Measurements from ENCODE around the gene SGSH.
"Not testable (repeated sequence)": the region's sequence is repeated elsewhere in the genome, so short reads cannot be mapped to it uniquely, and the experiment has no call there.

Gene SGSH

DNA sequence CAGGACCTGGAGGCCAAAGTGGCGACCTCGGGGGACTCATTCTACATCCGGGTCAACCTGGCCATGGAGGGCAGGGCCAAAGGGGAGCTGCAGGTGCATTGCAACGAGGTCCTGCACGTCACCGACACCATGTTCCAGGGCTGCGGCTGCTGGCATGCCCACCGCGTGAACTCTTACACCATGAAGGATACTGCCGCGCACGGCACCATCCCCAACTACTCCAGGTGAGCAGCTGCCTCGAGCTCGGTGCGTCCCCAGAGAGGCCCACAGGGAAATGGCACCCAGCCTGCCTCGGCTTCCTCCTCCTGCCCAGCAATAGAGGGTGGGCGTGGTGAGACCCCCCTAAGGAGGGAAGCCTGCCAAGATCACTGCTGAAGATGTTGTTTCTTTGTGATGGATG, 17.9 kb downstream of the SGSH start:
- Histone ChIP-seq H3K9me3 (ENCODE audit: severe bottlenecking) (no peaks in the 10 kb centered on the region), H3K4me3 (ENCODE audit: low read depth, low read length) (no peak overlapping the region), H3K27ac (no peak overlapping the region), H3K27me3 (ENCODE audit: insufficient read depth, low read depth, severe bottlenecking) (no peaks in the 10 kb centered on the region), H3K36me3 (no peaks in the 10 kb centered on the region)
- TF ChIP-seq, protein P1, sequence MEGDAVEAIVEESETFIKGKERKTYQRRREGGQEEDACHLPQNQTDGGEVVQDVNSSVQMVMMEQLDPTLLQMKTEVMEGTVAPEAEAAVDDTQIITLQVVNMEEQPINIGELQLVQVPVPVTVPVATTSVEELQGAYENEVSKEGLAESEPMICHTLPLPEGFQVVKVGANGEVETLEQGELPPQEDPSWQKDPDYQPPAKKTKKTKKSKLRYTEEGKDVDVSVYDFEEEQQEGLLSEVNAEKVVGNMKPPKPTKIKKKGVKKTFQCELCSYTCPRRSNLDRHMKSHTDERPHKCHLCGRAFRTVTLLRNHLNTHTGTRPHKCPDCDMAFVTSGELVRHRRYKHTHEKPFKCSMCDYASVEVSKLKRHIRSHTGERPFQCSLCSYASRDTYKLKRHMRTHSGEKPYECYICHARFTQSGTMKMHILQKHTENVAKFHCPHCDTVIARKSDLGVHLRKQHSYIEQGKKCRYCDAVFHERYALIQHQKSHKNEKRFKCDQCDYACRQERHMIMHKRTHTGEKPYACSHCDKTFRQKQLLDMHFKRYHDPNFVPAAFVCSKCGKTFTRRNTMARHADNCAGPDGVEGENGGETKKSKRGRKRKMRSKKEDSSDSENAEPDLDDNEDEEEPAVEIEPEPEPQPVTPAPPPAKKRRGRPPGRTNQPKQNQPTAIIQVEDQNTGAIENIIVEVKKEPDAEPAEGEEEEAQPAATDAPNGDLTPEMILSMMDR (IDR thresholded peaks at IDR 0.05; ENCODE audit: low read depth, low read length) = no peak
- no peak for DNase-seq

DNA sequence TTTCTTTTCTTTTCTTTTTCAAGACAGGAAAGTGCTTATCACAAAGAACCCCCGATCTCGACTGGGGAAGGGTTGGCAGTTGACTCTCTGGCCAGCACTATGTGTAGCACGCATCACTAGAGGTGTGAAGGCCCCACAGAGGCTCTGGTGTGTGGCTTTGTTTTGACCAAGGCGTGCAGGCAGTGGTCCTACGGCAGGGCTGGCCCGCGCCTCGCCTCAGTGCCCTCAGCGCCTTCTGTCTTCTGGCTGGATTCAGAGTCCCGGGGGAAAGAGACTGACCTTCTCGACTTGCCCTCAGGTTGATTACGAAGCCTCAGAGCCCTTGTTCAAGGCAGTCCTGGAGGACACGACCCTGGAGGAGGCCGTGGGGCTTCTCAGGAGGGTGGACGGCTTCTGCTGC, 18.7 kb downstream of the SGSH start:
- DNase-seq = no peak
- Histone ChIP-seq H3K4me3 (ENCODE audit: low read depth, low read length) (no peak overlapping the region), H3K27me3 (ENCODE audit: insufficient read depth, low read depth, severe bottlenecking) (no peaks in the 10 kb centered on the region), H3K36me3 (no peaks in the 10 kb centered on the region), H3K9me3 (ENCODE audit: severe bottlenecking) (no peaks in the 10 kb centered on the region), H3K27ac (no peak overlapping the region)
- TF ChIP-seq, protein P1 (IDR thresholded peaks at IDR 0.05; ENCODE audit: low read depth, low read length) = no peak

DNA sequence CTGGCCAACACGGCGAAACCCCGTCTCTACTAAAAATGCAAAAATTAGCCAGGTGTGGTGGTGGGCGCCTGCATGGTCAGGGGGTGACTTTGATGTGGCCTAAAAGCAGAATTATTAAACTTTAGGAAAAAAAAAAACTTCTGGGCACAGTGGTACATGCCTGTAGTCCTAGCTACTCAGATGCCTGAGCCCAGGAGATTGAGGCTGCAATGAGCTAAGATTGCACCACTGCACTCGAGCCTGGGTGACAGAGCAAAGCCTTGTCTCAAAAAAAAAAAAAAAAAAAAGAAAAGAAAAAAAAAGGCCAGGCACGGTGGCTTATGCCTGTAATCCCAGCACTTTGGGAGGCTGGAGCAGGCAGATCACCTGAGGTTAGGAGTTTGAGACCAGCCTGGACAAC, 20.8 kb downstream of the SGSH start:
- not testable (repeated sequence) for H3K27ac ChIP-seq; H3K4me3 ChIP-seq (ENCODE audit: low read depth, low read length); H3K36me3 ChIP-seq; H3K27me3 ChIP-seq (ENCODE audit: insufficient read depth, low read depth, severe bottlenecking); H3K9me3 ChIP-seq (ENCODE audit: severe bottlenecking); DNase-seq

DNA sequence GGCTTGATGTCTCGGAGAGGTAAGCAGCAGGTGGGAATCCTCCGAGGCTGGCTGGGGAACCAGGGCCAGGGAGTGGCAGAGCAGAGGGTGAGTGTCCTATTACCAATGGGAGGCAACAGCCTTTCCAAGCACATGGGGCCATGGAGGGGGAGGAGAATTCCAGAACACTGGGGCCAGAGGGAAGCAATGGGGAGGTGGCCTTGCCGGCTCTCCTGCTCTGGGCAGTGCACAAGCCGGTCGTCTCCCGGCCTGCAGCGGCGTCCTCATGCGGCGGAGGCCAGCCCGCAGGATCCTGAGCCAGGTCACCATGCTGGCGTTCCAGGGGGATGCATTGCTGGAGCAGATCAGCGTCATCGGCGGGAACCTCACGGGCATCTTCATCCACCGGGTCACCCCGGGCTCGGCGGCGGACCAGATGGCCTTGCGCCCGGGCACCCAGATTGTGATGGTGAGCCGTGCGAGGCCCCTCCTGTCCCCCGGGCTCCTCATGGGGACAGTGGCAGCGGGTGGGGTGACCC, 21.9 kb downstream of the SGSH start:
- no peaks in the 10 kb centered on the region for H3K36me3 ChIP-seq
- no peak for DNase-seq
- no peaks in the 10 kb centered on the region for H3K27me3 ChIP-seq (ENCODE audit: insufficient read depth, low read depth, severe bottlenecking)
- TF ChIP-seq, protein P1 (IDR thresholded peaks at IDR 0.05; ENCODE audit: low read depth, low read length) = no peak
- no peak overlapping the region for H3K4me3 ChIP-seq (ENCODE audit: low read depth, low read length)
- no peaks in the 10 kb centered on the region for H3K9me3 ChIP-seq (ENCODE audit: severe bottlenecking)
- H3K27ac ChIP-seq = no peak overlapping the region

DNA sequence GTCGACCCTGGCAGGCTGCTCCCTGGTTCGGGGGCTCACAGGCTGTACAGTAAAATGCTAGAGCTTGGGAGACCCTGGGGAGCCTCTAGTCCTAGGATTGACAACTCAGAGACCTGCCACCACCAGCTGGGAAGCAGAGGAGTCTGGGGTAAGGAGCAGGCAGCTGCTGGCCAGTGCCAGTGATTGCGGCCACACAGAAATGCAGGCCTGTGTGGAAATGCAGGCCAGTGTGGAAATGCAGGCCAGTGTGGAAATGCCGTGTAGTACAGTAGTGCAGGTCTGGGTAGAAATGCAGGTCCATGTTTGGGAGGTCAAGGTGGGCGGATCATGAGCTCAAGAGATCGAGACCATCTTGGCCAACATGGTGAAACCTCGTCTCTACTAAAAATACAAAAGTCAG, 23.5 kb downstream of the SGSH start:
- no peak for DNase-seq
- no peaks in the 10 kb centered on the region for H3K27me3 ChIP-seq (ENCODE audit: insufficient read depth, low read depth, severe bottlenecking)
- no peaks in the 10 kb centered on the region for H3K9me3 ChIP-seq (ENCODE audit: severe bottlenecking)
- no peak overlapping the region for H3K27ac ChIP-seq
- TF ChIP-seq, protein P1 (IDR thresholded peaks at IDR 0.05; ENCODE audit: low read depth, low read length) = no peak
- no peak overlapping the region for H3K4me3 ChIP-seq (ENCODE audit: low read depth, low read length)
- no peaks in the 10 kb centered on the region for H3K36me3 ChIP-seq

DNA sequence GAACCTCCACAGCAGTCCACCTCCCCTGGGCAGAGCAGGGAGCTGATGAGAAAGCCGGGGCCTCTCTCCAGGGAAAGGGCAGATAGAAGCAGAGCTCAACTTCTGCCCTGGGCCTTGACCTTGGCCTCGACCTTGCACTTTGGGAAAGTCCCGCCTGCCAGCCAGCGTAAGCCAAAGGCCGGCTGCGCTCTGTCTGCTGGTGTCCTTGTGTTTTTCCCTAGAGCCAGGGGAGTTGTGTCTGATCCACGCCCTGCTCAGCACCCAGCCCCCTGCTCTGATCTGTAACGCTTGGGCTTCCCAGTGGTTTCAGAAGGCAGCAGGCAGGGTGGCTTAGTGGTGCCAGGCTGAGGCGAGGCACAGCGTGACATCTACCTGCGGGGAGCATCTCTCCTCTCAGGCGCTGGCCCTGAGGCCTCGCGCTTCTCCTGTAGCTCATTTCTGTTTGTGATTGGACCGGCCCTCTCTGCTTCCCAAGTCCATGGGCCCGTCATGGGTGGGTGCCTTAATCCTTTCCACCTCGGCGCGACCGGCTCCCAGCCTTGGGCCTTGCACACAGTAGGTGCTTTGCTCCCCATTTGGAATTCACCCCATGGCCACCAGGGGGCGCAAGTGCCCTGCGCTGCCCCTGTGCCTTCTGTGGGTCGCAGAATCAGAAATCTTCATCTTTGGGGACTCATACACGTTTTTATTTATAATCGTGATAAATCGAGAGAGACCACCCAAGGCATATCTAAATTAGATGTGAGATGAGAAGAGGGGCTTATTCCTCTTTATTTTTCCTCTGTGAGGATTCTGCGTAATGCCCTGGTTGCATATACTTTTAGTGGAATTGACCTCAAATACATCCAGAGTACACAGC, 24.2 kb downstream of the SGSH start:
- no peaks in the 10 kb centered on the region for H3K9me3 ChIP-seq (ENCODE audit: severe bottlenecking)
- DNase-seq = peak; percentile 47
- no peaks in the 10 kb centered on the region for H3K36me3 ChIP-seq

More for the DNA sequence above, 24.2 kb downstream of the SGSH start:
- Histone ChIP-seq H3K27ac (no peak overlapping the region), H3K27me3 (ENCODE audit: insufficient read depth, low read depth, severe bottlenecking) (no peaks in the 10 kb centered on the region), H3K4me3 (ENCODE audit: low read depth, low read length) (no peak overlapping the region)
- TF ChIP-seq, protein P1 (IDR thresholded peaks at IDR 0.05; ENCODE audit: low read depth, low read length) = peak; percentile 92
